Trophoblast cell (in vitro differentiated cells and primary cell): ENCODE data around the gene CACNA1C.

ENCODE experiments used
- DNase-seq, 2 donors: peaks; one replicate each; pipeline ENCODE4 v3.0.0-alpha.2; 2016
- H2AFZ ChIP-seq: 2 replicates; pipeline ENCODE4 v1.6.1; 2013; ENCODE audit warnings: low read length, moderate library complexity, mild to moderate bottlenecking; ENCODE audit not compliant: insufficient read depth, poor library complexity
- H2AK5ac ChIP-seq: 2 replicates; pipeline ENCODE4 v1.6.1; 2013; ENCODE audit warnings: mild to moderate bottlenecking, low read length
- H2BK120ac ChIP-seq: 2 replicates; pipeline ENCODE4 v1.6.1; 2013; ENCODE audit warnings: low read length, mild to moderate bottlenecking, moderate library complexity; ENCODE audit not compliant: insufficient read depth, poor library complexity
- H2BK12ac ChIP-seq: 2 replicates; pipeline ENCODE4 v1.6.1; 2013; ENCODE audit warnings: mild to moderate bottlenecking, low read length, moderate library complexity
- H2BK5ac ChIP-seq: 2 replicates; pipeline ENCODE4 v1.6.1; 2013; ENCODE audit warnings: low read length, low read depth, moderate library complexity, mild to moderate bottlenecking; ENCODE audit not compliant: poor library complexity
- H3K14ac ChIP-seq: 2 replicates; pipeline ENCODE4 v1.6.1; 2013; ENCODE audit warnings: mild to moderate bottlenecking, low read length
- H3K18ac ChIP-seq: 2 replicates; pipeline ENCODE4 v1.6.1; 2013; ENCODE audit warnings: mild to moderate bottlenecking, low read length
- H3K23ac ChIP-seq: 2 replicates; pipeline ENCODE4 v1.6.1; 2013; ENCODE audit warnings: low read length
- H3K27ac ChIP-seq: 2 replicates; pipeline ENCODE4 v1.5.1; 2013; ENCODE audit warnings: low read depth, mild to moderate bottlenecking, inconsistent platforms, low read length, moderate library complexity
- H3K27me3 ChIP-seq: 2 replicates; pipeline ENCODE4 v1.6.1; 2013; ENCODE audit warnings: inconsistent platforms, mild to moderate bottlenecking, low read length, moderate library complexity; ENCODE audit not compliant: insufficient read depth
- H3K36me3 ChIP-seq, 2 experiments: 1 replicate in 1 of 2; 2 replicates in 1 of 2; pipeline ENCODE4 v1.6.1; 2013; ENCODE audit warnings: low read length in 2 of 2, mild to moderate bottlenecking in 2 of 2, moderate library complexity in 1 of 2; ENCODE audit not compliant: insufficient read depth in 2 of 2, control insufficient read depth in 1 of 2
- H3K4ac ChIP-seq: 2 replicates; pipeline ENCODE4 v1.6.1; 2013; ENCODE audit warnings: low read depth, mild to moderate bottlenecking, low read length, moderate library complexity
- H3K4me1 ChIP-seq, 2 experiments: 1 replicate in 1 of 2; 2 replicates in 1 of 2; pipeline ENCODE4 v1.6.1; 2013; ENCODE audit warnings: low read length in 2 of 2, mild to moderate bottlenecking in 2 of 2, moderate library complexity in 1 of 2; ENCODE audit not compliant: insufficient read depth in 2 of 2, control insufficient read depth in 1 of 2
- H3K4me2 ChIP-seq: 2 replicates; pipeline ENCODE4 v1.6.1; 2013; ENCODE audit warnings: inconsistent platforms, mild to moderate bottlenecking, low read length, moderate library complexity
- H3K4me3 ChIP-seq: 2 replicates; pipeline ENCODE4 v1.5.1; 2013; ENCODE audit warnings: mild to moderate bottlenecking, low read depth, low read length, inconsistent platforms
- H3K79me1 ChIP-seq: one replicate; pipeline ENCODE4 v1.6.1; 2013; ENCODE audit warnings: low read length
- H3K79me2 ChIP-seq: 2 replicates; pipeline ENCODE4 v1.6.1; 2013; ENCODE audit warnings: low read length, mild to moderate bottlenecking; ENCODE audit not compliant: control insufficient read depth, insufficient read depth, poor library complexity
- H3K9ac ChIP-seq: 2 replicates; pipeline ENCODE4 v1.6.1; 2013; ENCODE audit warnings: mild to moderate bottlenecking, low read length
- H3K9me3 ChIP-seq: 2 replicates; pipeline ENCODE4 v1.6.1; 2013; ENCODE audit warnings: low read depth, mild to moderate bottlenecking, control low read depth, inconsistent platforms, low read length; ENCODE audit not compliant: insufficient read depth
- H4K12ac ChIP-seq: 2 replicates; pipeline ENCODE4 v1.6.1; 2013; ENCODE audit warnings: low read depth, mild to moderate bottlenecking, low read length, moderate library complexity
- H4K8ac ChIP-seq: 2 replicates; pipeline ENCODE4 v1.6.1; 2013; ENCODE audit warnings: low read depth, mild to moderate bottlenecking, low read length, moderate library complexity
- H4K91ac ChIP-seq: one replicate; pipeline ENCODE4 v1.6.1; 2013; ENCODE audit warnings: low read depth, mild to moderate bottlenecking, low read length, moderate library complexity
- WGBS: extraction: QIAGEN DNeasy Blood & Tissue Kit; methylation state at CpG from one replicate; pipeline ENCODE4 v1.1.7; 2013; ENCODE audit warnings: missing lambda C conversion rate; ENCODE audit not compliant: insufficient read length, insufficient coverage; ENCODE audit errors: extremely low coverage; 5-methylcytosine and 5-hydroxymethylcytosine counted together

CACNA1C gene

GRCh38 chr12:2273288-2273687, 220.5 kb downstream of the CACNA1C start:
- H3K9me3 ChIP-seq, result peaks cover 3% of the 10 kb centered on the region
- no peaks in the 10 kb centered on the region for H3K79me2 ChIP-seq
- H3K9ac ChIP-seq, result no peak overlapping the region
- no peak overlapping the region for H4K12ac ChIP-seq
- no peaks in the 10 kb centered on the region for H3K79me1 ChIP-seq
- H2BK12ac ChIP-seq, result no peak overlapping the region
- no peak overlapping the region for H4K91ac ChIP-seq
- WGBS, result no CpG with 5 or more reads among the region's 4 CpGs
- no peak overlapping the region for H2BK120ac ChIP-seq
- H3K14ac ChIP-seq, result no peak overlapping the region
- H2AK5ac ChIP-seq, result no peak overlapping the region
- H3K27ac ChIP-seq, result no peak overlapping the region
- no peak overlapping the region for H3K18ac ChIP-seq
- no peak overlapping the region for H2BK5ac ChIP-seq
- no peak overlapping the region for H4K8ac ChIP-seq
- H3K4me1 ChIP-seq, result peaks cover 2 to 5% of the 10 kb centered on the region in 2 experiments
- H3K36me3 ChIP-seq, result no peaks in the 10 kb centered on the region
- no peak overlapping the region for H3K4ac ChIP-seq
- no peak for DNase-seq
- no peak overlapping the region for H3K23ac ChIP-seq
- H3K4me2 ChIP-seq, result no peak overlapping the region
- H3K27me3 ChIP-seq, result no peaks in the 10 kb centered on the region
- H2AFZ ChIP-seq, result no peak overlapping the region
- H3K4me3 ChIP-seq, result no peak overlapping the region

DNA sequence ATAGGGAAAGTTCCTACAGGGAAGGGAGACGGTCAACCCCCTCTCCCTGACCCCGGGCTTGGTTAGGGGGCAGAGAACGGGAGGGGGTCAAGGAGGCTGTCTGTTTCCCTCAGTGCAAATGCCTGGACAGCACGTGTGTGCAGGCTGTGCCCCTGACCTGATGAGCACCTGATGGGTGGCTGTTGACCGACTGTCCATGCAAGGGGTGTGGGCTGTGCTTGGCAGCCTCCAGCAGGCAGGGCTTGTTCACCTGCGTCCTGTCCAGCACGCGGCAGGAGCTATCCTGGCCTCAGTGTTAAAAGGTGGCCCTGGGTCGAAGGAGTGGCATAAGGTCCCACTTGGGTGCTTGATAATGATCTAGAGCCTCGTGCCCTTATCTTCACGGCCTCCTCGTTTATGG, 221.0 kb downstream of the CACNA1C start:
- H2BK12ac ChIP-seq, result no peak overlapping the region
- WGBS, result no CpG with 5 or more reads among the region's 12 CpGs
- H3K36me3 ChIP-seq, result no peaks in the 10 kb centered on the region

GRCh38 chr12:2274733-2275132, 221.9 kb downstream of the CACNA1C start:
- Histone ChIP-seq H4K8ac (no peak overlapping the region), H2BK12ac (no peak overlapping the region), H2BK120ac (no peak overlapping the region), H3K4me1 (no peaks in the 10 kb centered on the region), H2AFZ (no peak overlapping the region), H2AK5ac (no peak overlapping the region), H3K9me3 (peaks cover 3% of the 10 kb centered on the region), H3K18ac (no peak overlapping the region), H3K36me3 (no peaks in the 10 kb centered on the region), H3K79me1 (no peaks in the 10 kb centered on the region), H3K14ac (no peak overlapping the region), H2BK5ac (no peak overlapping the region), H3K4me3 (no peak overlapping the region), H4K12ac (no peak overlapping the region), H3K27ac (no peak overlapping the region), H3K4me2 (no peak overlapping the region), H3K4ac (no peak overlapping the region), H3K27me3 (no peaks in the 10 kb centered on the region), H3K9ac (no peak overlapping the region), H4K91ac (no peak overlapping the region), H3K23ac (no peak overlapping the region), H3K79me2 (no peaks in the 10 kb centered on the region)
- WGBS, result no CpG with 5 or more reads among the region's 7 CpGs
- no peak for DNase-seq

More for the DNA sequence above, 221.0 kb downstream of the CACNA1C start:
- Histone ChIP-seq H3K18ac (no peak overlapping the region), H3K23ac (no peak overlapping the region), H2BK5ac (no peak overlapping the region), H3K4me3 (no peak overlapping the region), H4K12ac (no peak overlapping the region), H3K79me2 (no peaks in the 10 kb centered on the region), H2BK120ac (no peak overlapping the region), H3K4me2 (no peak overlapping the region), H3K27ac (no peak overlapping the region), H3K14ac (no peak overlapping the region), H3K4me1 (peaks cover 0 to 2% of the 10 kb centered on the region in 2 experiments), H3K9me3 (peaks cover 3% of the 10 kb centered on the region), H2AFZ (no peak overlapping the region), H3K4ac (no peak overlapping the region), H4K8ac (no peak overlapping the region), H4K91ac (no peak overlapping the region), H3K27me3 (no peaks in the 10 kb centered on the region), H3K9ac (no peak overlapping the region), H2AK5ac (no peak overlapping the region), H3K79me1 (no peaks in the 10 kb centered on the region)
- DNase-seq, result no peak

DNA sequence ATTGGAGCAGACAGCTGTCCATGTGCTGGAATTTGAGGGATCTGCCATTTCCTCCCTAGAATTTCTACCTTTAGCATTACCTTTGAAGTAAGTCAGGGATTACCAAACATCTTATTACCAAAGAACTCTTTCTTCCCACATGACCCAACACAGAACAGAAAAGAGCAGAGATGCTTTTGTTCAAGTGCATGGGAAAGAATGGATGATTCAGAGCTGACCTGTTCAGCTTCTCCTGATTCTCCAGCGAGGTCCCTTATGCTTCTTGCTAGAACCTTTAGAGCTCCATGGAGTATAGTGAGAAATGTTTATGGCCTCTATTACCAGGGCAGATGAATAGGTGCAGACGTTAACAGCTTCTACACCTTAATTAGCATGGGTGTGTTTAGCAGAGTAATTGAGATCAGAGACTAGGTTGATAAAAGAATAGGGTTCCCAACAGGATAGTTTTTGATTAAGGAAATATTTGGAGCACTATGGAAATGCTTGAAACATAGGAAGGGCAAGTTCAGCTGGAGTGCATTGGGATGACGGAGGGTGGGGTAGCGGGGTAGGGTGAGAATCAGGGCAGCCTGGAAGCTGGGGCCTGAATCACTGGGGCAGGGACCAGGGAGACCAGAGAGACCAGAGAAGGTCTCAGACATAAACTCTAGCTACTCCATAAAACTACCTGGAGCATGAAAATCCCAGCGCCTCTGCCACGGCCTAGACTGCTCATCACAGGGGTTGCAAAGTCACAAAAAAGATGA, 223.7 kb downstream of the CACNA1C start:
- peaks cover 3% of the 10 kb centered on the region for H3K9me3 ChIP-seq
- no peak overlapping the region for H4K8ac ChIP-seq
- no peak overlapping the region for H4K91ac ChIP-seq
- H3K4me3 ChIP-seq, result no peak overlapping the region
- H2AFZ ChIP-seq, result no peak overlapping the region
- WGBS, result no CpG with 5 or more reads among the region's 6 CpGs
- no peaks in the 10 kb centered on the region for H3K27me3 ChIP-seq
- no peak overlapping the region for H2BK5ac ChIP-seq
- no peaks in the 10 kb centered on the region for H3K36me3 ChIP-seq
- H3K18ac ChIP-seq, result no peak overlapping the region
- H3K4me2 ChIP-seq, result no peak overlapping the region
- no peak overlapping the region for H4K12ac ChIP-seq
- no peak overlapping the region for H3K9ac ChIP-seq
- H3K4ac ChIP-seq, result no peak overlapping the region
- no peaks in the 10 kb centered on the region for H3K79me1 ChIP-seq
- no peak overlapping the region for H2BK120ac ChIP-seq
- DNase-seq, result peak in 1 of 2 donors; percentile 42
- no peak overlapping the region for H3K14ac ChIP-seq
- H3K23ac ChIP-seq, result no peak overlapping the region
- H3K27ac ChIP-seq, result no peak overlapping the region
- no peaks in the 10 kb centered on the region for H3K79me2 ChIP-seq
- H2AK5ac ChIP-seq, result no peak overlapping the region
- H3K4me1 ChIP-seq, result no peaks in the 10 kb centered on the region
- no peak overlapping the region for H2BK12ac ChIP-seq
